Upper lobe of left lung (tissue), 4 donors: Measurements from ENCODE around the gene TMEM135.
"Not testable (repeated sequence)": the region's sequence is repeated elsewhere in the genome, so short reads cannot be mapped to it uniquely, and the experiment has no call there.

ENCODE experiments used
- CTCF ChIP-seq, 6 experiments: fragments of 450-650 bp in 4 of 6; fragments of 200-600 bp in 2 of 6; sonication (generic) in 2 of 6; IDR thresholded peaks; one replicate each; pipeline ENCODE4 v1.5.1; 2016 to 2019; ENCODE audit warnings: antibody characterized with exemption in 6 of 6
- POLR2A ChIP-seq, 4 donors: fragments of 450-650 bp; IDR thresholded peaks; one replicate each; pipeline ENCODE4 v1.5.1; 2016 to 2017; ENCODE audit warnings: antibody characterized with exemption in 4 of 4, mild to moderate bottlenecking in 2 of 4

GRCh38 chr11:87105826-87106225 lies 68.1 kb downstream of the TMEM135 start:
- not testable (repeated sequence) for TF ChIP-seq POLR2A, CTCF (IDR thresholded peaks at IDR 0.05)
